Aorta (tissue), 5 donors: ENCODE data around the gene KIAA1958. TPM values are rescaled to one million over a fixed set of nuclear protein-coding genes. Genes with fewer than 3 reads are reported as not detected.

Experiments used
- ATAC-seq: fragments of 200-7000 bp; cut with Tn5 transposase; one replicate; pipeline ENCODE4 v1.9.1; 2022; ENCODE audit warnings: moderate library complexity; ENCODE audit not compliant: low FRiP score
- DNase-seq, 2 donors: peaks; one replicate each; pipeline ENCODE4 v3.0.0-alpha.2; 2020
- H3K27ac ChIP-seq, 2 donors: one replicate each; pipeline ENCODE4 v1.5.1; 2013; ENCODE audit warnings: low read length in 2 of 2, mild to moderate bottlenecking in 2 of 2, moderate library complexity in 2 of 2, control low read depth in 1 of 2, inconsistent platforms in 1 of 2, low read depth in 1 of 2
- H3K27me3 ChIP-seq, 2 donors: one replicate each; pipeline ENCODE4 v1.6.1; 2013; ENCODE audit warnings: control low read depth in 1 of 2, low read length in 1 of 2, mild to moderate bottlenecking in 1 of 2, moderate library complexity in 1 of 2; ENCODE audit not compliant: insufficient read depth in 2 of 2, control insufficient read depth in 1 of 2
- H3K36me3 ChIP-seq, 2 donors: one replicate each; pipeline ENCODE4 v1.6.1; 2013; ENCODE audit warnings: control low read depth in 1 of 2, low read length in 1 of 2, mild to moderate bottlenecking in 1 of 2; ENCODE audit not compliant: insufficient read depth in 2 of 2, control insufficient read depth in 1 of 2
- H3K4me1 ChIP-seq, 2 donors: one replicate each; pipeline ENCODE4 v1.6.1; 2013; ENCODE audit warnings: low read length in 2 of 2, control low read depth in 1 of 2, mild to moderate bottlenecking in 1 of 2, moderate library complexity in 1 of 2; ENCODE audit not compliant: insufficient read depth in 2 of 2, control insufficient read depth in 1 of 2
- H3K4me3 ChIP-seq, 2 donors: one replicate each; pipeline ENCODE4 v1.5.1; 2013; ENCODE audit warnings: low read length in 2 of 2, control low read depth in 1 of 2, mild to moderate bottlenecking in 1 of 2
- H3K9me3 ChIP-seq: one replicate; pipeline ENCODE4 v1.6.1; 2013; ENCODE audit warnings: mild to moderate bottlenecking, low read length; ENCODE audit not compliant: control insufficient read depth
- WGBS, 2 donors: extraction: QIAGEN DNeasy Blood & Tissue Kit; methylation state at CpG; one replicate each; pipeline ENCODE4 v1.1.7; 2013; 5-methylcytosine and 5-hydroxymethylcytosine counted together
- intact Hi-C, 2 donors: fragments of 100-400 bp; cut with DNase I; formaldehyde crosslinking; loops; one replicate each; pipeline versions ENCODE4 v1.14.2 to v1.15.0; 2022
- polyA plus RNA-seq, 2 donors: library from polyadenylated mRNA; stranded (reverse); fragments of 200-250 nt; gene quantifications; one replicate each; pipeline ENCODE4 v1.2.3, GENCODE V29; 2013
- total RNA-seq, 2 donors: library from RNA; stranded (reverse); fragmentation: NEBNext Ultra II Directional; extraction: Animal tissue kit (Norgen Biotek cat#: 25700); gene quantifications; one replicate each; pipeline ENCODE4 v1.2.1, GENCODE V29; 2021
- donor health status: healthy with polysubstance abuse.
- donor health status: Bipolar disorder and iron deficiency.
- donor health status: DM: no; HTN: no; CAD: no.
- donor health status: DM: no; HTN: no; CAD: no.
- donor health status: DM: yes; HTN: yes; CAD: no.

Gene KIAA1958
- total and polyA plus RNA-seq, 4 donors: 1.0 to 7.9 (median 3.9) TPM

GRCh38 chr9:112605963-112606699 lies 119.5 kb downstream of the KIAA1958 start:
- ATAC-seq (no peak), DNase-seq (no peak)
- Histone ChIP-seq H3K9me3 (no peaks in the 10 kb centered on the region), H3K36me3 (no peaks in the 10 kb centered on the region), H3K4me3 (no peak overlapping the region), H3K4me1 (no peaks in the 10 kb centered on the region), H3K27me3 (no peaks in the 10 kb centered on the region), H3K27ac (no peak overlapping the region)
- 95 to 97% methylated on average over 2 of the region's 2 CpGs for WGBS, 2 donors
- intact Hi-C loops: no loop called here

- intact Hi-C loops: no loop called here
- no peak overlapping the region for H3K27ac ChIP-seq
- ATAC-seq (no peak), DNase-seq (no peak)
- H3K4me3 ChIP-seq: no peak overlapping the region
- WGBS, 2 donors: 100% methylated on average over 1 of the region's 1 CpG
- H3K4me1 ChIP-seq: no peaks in the 10 kb centered on the region
- no peaks in the 10 kb centered on the region for H3K9me3 ChIP-seq
- H3K27me3 ChIP-seq: no peaks in the 10 kb centered on the region
- H3K36me3 ChIP-seq: no peaks in the 10 kb centered on the region
Measured at GRCh38 chr9:112608851-112609250, 122.2 kb downstream of the KIAA1958 start.

- Histone ChIP-seq H3K27ac (no peak overlapping the region), H3K9me3 (no peaks in the 10 kb centered on the region), H3K4me1 (peaks cover 0 to 3% of the 10 kb centered on the region in 2 donors), H3K27me3 (no peaks in the 10 kb centered on the region), H3K36me3 (no peaks in the 10 kb centered on the region), H3K4me3 (no peak overlapping the region)
- DNase-seq: no peak
- 46 to 59% methylated on average over 2 of the region's 2 CpGs for WGBS, 2 donors
- intact Hi-C loops: no loop called here
- no peak for ATAC-seq
Measured at GRCh38 chr9:112615584-112616266, 129.1 kb downstream of the KIAA1958 start.

GRCh38 chr9:112617371-112617770 lies 130.7 kb downstream of the KIAA1958 start:
- 92 to 95% methylated on average over 8 of the region's 8 CpGs for WGBS, 2 donors
- H3K27ac ChIP-seq: no peak overlapping the region
- no peaks in the 10 kb centered on the region for H3K9me3 ChIP-seq
- no peak overlapping the region for H3K4me3 ChIP-seq
- no peak for ATAC-seq
- H3K4me1 ChIP-seq: peaks cover 0 to 3% of the 10 kb centered on the region in 2 donors
- intact Hi-C loops: no loop called here
- no peaks in the 10 kb centered on the region for H3K36me3 ChIP-seq
- no peaks in the 10 kb centered on the region for H3K27me3 ChIP-seq
- DNase-seq: no peak

GRCh38 chr9:112618385-112619009 lies 131.9 kb downstream of the KIAA1958 start:
- Histone ChIP-seq H3K36me3 (no peaks in the 10 kb centered on the region), H3K27me3 (no peaks in the 10 kb centered on the region), H3K27ac (no peak overlapping the region), H3K4me3 (no peak overlapping the region), H3K4me1 (peaks cover 0 to 3% of the 10 kb centered on the region in 2 donors), H3K9me3 (no peaks in the 10 kb centered on the region)
- ATAC-seq (no peak), DNase-seq (no peak)
- intact Hi-C loops: no loop called here
- 96 to 98% methylated on average over 21 of the region's 21 CpGs for WGBS, 2 donors

GRCh38 chr9:112620388-112620787 lies 133.8 kb downstream of the KIAA1958 start:
- Histone ChIP-seq H3K27me3 (no peaks in the 10 kb centered on the region), H3K36me3 (no peaks in the 10 kb centered on the region), H3K9me3 (no peaks in the 10 kb centered on the region), H3K27ac (no peak overlapping the region), H3K4me3 (no peak overlapping the region), H3K4me1 (peaks cover 0 to 3% of the 10 kb centered on the region in 2 donors)
- intact Hi-C loops: no loop called here
- 5 to 14% methylated on average over 2 of the region's 2 CpGs for WGBS, 2 donors
- ATAC-seq (no peak), DNase-seq (no peak)

- Histone ChIP-seq H3K27me3 (no peaks in the 10 kb centered on the region), H3K4me1 (peaks cover 0 to 3% of the 10 kb centered on the region in 2 donors), H3K27ac (no peak overlapping the region), H3K36me3 (no peaks in the 10 kb centered on the region), H3K9me3 (no peaks in the 10 kb centered on the region), H3K4me3 (no peak overlapping the region)
- ATAC-seq (no peak), DNase-seq (no peak)
- intact Hi-C loops: no loop called here
- WGBS, 2 donors: 60 to 87% methylated on average over 3 of the region's 3 CpGs
Measured at GRCh38 chr9:112621018-112621655, 134.5 kb downstream of the KIAA1958 start.

GRCh38 chr9:112623198-112623597 lies 136.6 kb downstream of the KIAA1958 start:
- no peak for DNase-seq
- no peaks in the 10 kb centered on the region for H3K36me3 ChIP-seq
- no peak for ATAC-seq
- H3K27me3 ChIP-seq: no peaks in the 10 kb centered on the region
- no peaks in the 10 kb centered on the region for H3K9me3 ChIP-seq
- no peak overlapping the region for H3K27ac ChIP-seq
- peaks cover 0 to 3% of the 10 kb centered on the region in 2 donors for H3K4me1 ChIP-seq
- intact Hi-C loops: no loop called here
- 94 to 95% methylated on average over 2 of the region's 2 CpGs for WGBS, 2 donors
- H3K4me3 ChIP-seq: no peak overlapping the region
